ENCODE measurements around the gene GPR62. TPM values are rescaled to one million over a fixed set of nuclear protein-coding genes. Genes with fewer than 3 reads are reported as not detected.

Gene GPR62
- total and polyA plus RNA-seq, 2 of the 8 experiments (the other 6 are each of a cell fraction or from before 2014, with no cell fraction given) = 0.22 to 0.29 TPM

GRCh38 chr3:51985063-51985462 lies 29.9 kb downstream of the GPR62 start:
- Histone ChIP-seq H3K23me2 (ENCODE audit: low read depth, low read length) (peaks cover 7% of the 10 kb centered on the region), H2BK120ac (replicated peaks; ENCODE audit: low read depth, low read length) (no peak overlapping the region), H3K4me1 (replicated peaks in 1 of 4; ENCODE audit: control insufficient read depth in 3 of 4, insufficient read depth in 4 of 4, low read length in 3 of 4) (peaks cover 0 to 14% (median 9%) of the 10 kb centered on the region in 4 experiments; a peak in 6 of 7 replicates), H3K4me2 (ENCODE audit: insufficient read depth in 1 of 2, low read depth in 2 of 2, low read length in 2 of 2) (no peak overlapping the region), H3K23ac (ENCODE audit: insufficient read length) (no peak overlapping the region), H2BK5ac (ENCODE audit: low read depth, low read length) (no peak overlapping the region), H2BK12ac (ENCODE audit: low read depth, low read length) (no peak overlapping the region), H3K9ac (replicated peaks in 1 of 4; ENCODE audit: extremely low read depth in 1 of 4, low read depth in 3 of 4, low read length in 3 of 4) (no peak overlapping the region), H4K5ac (ENCODE audit: insufficient read length, low read depth, low read length) (no peak overlapping the region), H2AFZ (ENCODE audit: low read length) (no peak overlapping the region), H3K27ac (ENCODE audit: low read depth, low read length) (no peak overlapping the region), H3K4me3 (ENCODE audit: extremely low read depth in 1 of 4, insufficient read depth in 2 of 4, low read depth in 3 of 4, low read length in 4 of 4) (no peak overlapping the region), H3K18ac (ENCODE audit: extremely low read depth, low read length) (no peak overlapping the region), H3K56ac (replicated peaks; ENCODE audit: insufficient read length, low read depth, low read length) (no peak overlapping the region), H4K91ac (replicated peaks; ENCODE audit: insufficient read length, low read length) (no peak overlapping the region), H4K20me1 (replicated peaks in 1 of 2; ENCODE audit: control insufficient read depth in 1 of 2, insufficient read depth in 2 of 2, low read length in 2 of 2) (peaks cover 0 to 4% of the 10 kb centered on the region in 2 experiments), H2BK15ac (ENCODE audit: low read length) (no peak overlapping the region), H3K14ac (ENCODE audit: insufficient read length) (no peak overlapping the region), H3K36me3 (ENCODE audit: control insufficient read depth in 2 of 4, insufficient read depth in 4 of 4, low read length in 3 of 4) (no peaks in the 10 kb centered on the region), H2AK5ac (ENCODE audit: low read depth, low read length) (no peak overlapping the region), H3K9me3 (ENCODE audit: insufficient read depth in 2 of 2, low read depth in 1 of 2, low read length in 1 of 2) (no peaks in the 10 kb centered on the region), H3K27me3 (replicated peaks in 1 of 4; ENCODE audit: control insufficient read depth in 3 of 4, extremely low read depth in 1 of 4, insufficient read depth in 3 of 4, low read length in 3 of 4) (no peaks in the 10 kb centered on the region), H3K79me1 (ENCODE audit: low read depth, low read length) (peaks cover 7% of the 10 kb centered on the region), H4K8ac (ENCODE audit: extremely low read depth, insufficient read depth, low read length) (no peak overlapping the region), H3K79me2 (ENCODE audit: control insufficient read depth in 1 of 2, insufficient read depth in 2 of 2, low read length in 2 of 2) (no peaks in the 10 kb centered on the region), H3K4ac (replicated peaks; ENCODE audit: insufficient read length, low read depth, low read length) (no peak overlapping the region), H2BK20ac (ENCODE audit: low read length) (no peak overlapping the region)
- ChIA-PET POLR2A (ENCODE audit: partially characterized antibody) (interaction anchor here (0.6 to 29.3 kb wide), 5 partner anchors 1 to 299 kb away, joined by 3 to 923 read pairs (median 13); partner anchors contain the start of genes ABHD14A, ABHD14B, ACY1 and GPR62), CTCF (ENCODE audit: partially characterized antibody) (interaction anchor here (3.5 to 5.5 kb wide), 4 partner anchors 12 to 42 kb away, joined by 24 to 66 read pairs (median 26); partner anchors contain the start of genes ABHD14B, PARP3, PCBP4 and RRP9)
- WGBS, 2 experiments (ENCODE audit: extremely low coverage in 1 of 2, insufficient coverage in 1 of 2, insufficient read length in 1 of 2, insufficient replicate concordance in 2 of 2, low coverage in 1 of 2, low lambda C conversion rate in 2 of 2, missing lambda C conversion rate in 1 of 2) = 82% methylated on average over 5 of the region's 6 CpGs; no CpG with 5 or more reads in 1 of the 2 experiments
- no peak for DNase-seq (ENCODE audit: low read depth in 1 of 2, low spot score in 2 of 2)
- no peak for FAIRE-seq
- TF ChIP-seq CHD2 (IDR thresholded peaks at IDR 0.05; ENCODE audit: low read length) (no peak), CBX5 (IDR thresholded peaks at IDR 0.05; ENCODE audit: low read depth, low read length) (no peak), CREB1 (IDR thresholded peaks at IDR 0.05) (no peak), RFX5 (IDR thresholded peaks at IDR 0.05; ENCODE audit: borderline replicate concordance, low read depth, low read length) (no peak), ATF3 (IDR thresholded peaks at IDR 0.05; ENCODE audit: insufficient read depth, low read depth, low read length) (no peak), FOSL1 (IDR thresholded peaks at IDR 0.05; ENCODE audit: insufficient read depth, low read depth, low read length) (no peak), YY1 (IDR thresholded peaks at IDR 0.05; ENCODE audit: low read depth, low read length) (no peak), SIRT6 (IDR thresholded peaks at IDR 0.05; ENCODE audit: low read length) (no peak), SIX5 (IDR thresholded peaks at IDR 0.05; ENCODE audit: low read depth, low read length) (no peak), EZH2 (IDR thresholded peaks at IDR 0.05; ENCODE audit: low read depth, low read length, severe bottlenecking) (no peak)

Measured in H1 (cell line).